DOHH2 (cell line): ENCODE data around the gene CBL.

Source experiments
- H3F3A ChIP-seq: fragments of 200-600 bp; sonication (generic), shearing (Covaris generic); 2 replicates; pipeline ENCODE4 v1.6.0; 2016; ENCODE audit warnings: antibody characterized with exemption, mild to moderate bottlenecking; ENCODE audit not compliant: control insufficient read depth, insufficient read depth
- H3K27ac ChIP-seq: fragments of 200-600 bp; sonication (generic); 2 replicates; pipeline ENCODE4 v1.5.1; 2014; ENCODE audit warnings: low read depth, mild to moderate bottlenecking, low read length, moderate library complexity
- H3K27me3 ChIP-seq: fragments of 200-600 bp; sonication (generic); 2 replicates; pipeline ENCODE4 v1.6.1; 2014; ENCODE audit warnings: mild to moderate bottlenecking, low read length, mixed read lengths; ENCODE audit not compliant: control insufficient read depth
- H3K36me3 ChIP-seq: fragments of 200-600 bp; sonication (generic); 2 replicates; pipeline ENCODE4 v1.6.1; 2014; ENCODE audit warnings: mild to moderate bottlenecking, low read length, moderate library complexity, mixed read lengths; ENCODE audit not compliant: control insufficient read depth
- H3K4me1 ChIP-seq: fragments of 200-600 bp; sonication (generic); 2 replicates; pipeline ENCODE4 v1.6.1; 2014; ENCODE audit warnings: mild to moderate bottlenecking, low read length, mixed read lengths; ENCODE audit not compliant: control insufficient read depth
- H3K4me2 ChIP-seq: fragments of 200-600 bp; sonication (generic); 2 replicates; pipeline ENCODE4 v1.6.0; 2014; ENCODE audit warnings: mild to moderate bottlenecking, low read length, moderate library complexity
- H3K4me3 ChIP-seq: fragments of 200-600 bp; sonication (generic); 2 replicates; pipeline ENCODE4 v1.5.1; 2014; ENCODE audit warnings: mild to moderate bottlenecking, low read length, mixed read lengths
- H3K79me2 ChIP-seq: fragments of 200-600 bp; sonication (generic); 2 replicates; pipeline ENCODE4 v1.6.1; 2014; ENCODE audit warnings: mild to moderate bottlenecking, low read length, mixed read lengths; ENCODE audit not compliant: control insufficient read depth
- H3K9me2 ChIP-seq: fragments of 200-600 bp; sonication (generic); replicated peaks from 2 replicates; pipeline ENCODE4 v1.6.1; 2014; ENCODE audit warnings: mild to moderate bottlenecking, low read length, mixed read lengths; ENCODE audit not compliant: control insufficient read depth
- H3K9me3 ChIP-seq: fragments of 200-600 bp; sonication (generic); 2 replicates; pipeline ENCODE4 v1.6.1; 2014; ENCODE audit warnings: antibody characterized with exemption, low read length, mixed read lengths; ENCODE audit not compliant: control insufficient read depth, insufficient read depth
- H4K20me1 ChIP-seq: fragments of 200-600 bp; sonication (generic); 2 replicates; pipeline ENCODE4 v1.6.0; 2014; ENCODE audit warnings: low read depth, mild to moderate bottlenecking, antibody characterized with exemption, low read length, moderate library complexity; ENCODE audit not compliant: control insufficient read depth, insufficient read depth
- EZH2phosphoT487 ChIP-seq: fragments of 200-600 bp; sonication (generic); IDR thresholded peaks from 2 replicates; pipeline ENCODE4 v1.6.1; 2017; ENCODE audit warnings: borderline replicate concordance, mild to moderate bottlenecking, antibody characterized with exemption, low read length, moderate library complexity, mixed read lengths
- TF ChIP-seq, protein P1 (sequence below): fragments of 200-600 bp; sonication (generic); IDR thresholded peaks from one replicate; pipeline ENCODE4 v1.5.1; 2014; ENCODE audit warnings: antibody characterized with exemption, mild to moderate bottlenecking, low read depth, low read length; ENCODE audit not compliant: poor library complexity, severe bottlenecking

The CBL gene

DNA sequence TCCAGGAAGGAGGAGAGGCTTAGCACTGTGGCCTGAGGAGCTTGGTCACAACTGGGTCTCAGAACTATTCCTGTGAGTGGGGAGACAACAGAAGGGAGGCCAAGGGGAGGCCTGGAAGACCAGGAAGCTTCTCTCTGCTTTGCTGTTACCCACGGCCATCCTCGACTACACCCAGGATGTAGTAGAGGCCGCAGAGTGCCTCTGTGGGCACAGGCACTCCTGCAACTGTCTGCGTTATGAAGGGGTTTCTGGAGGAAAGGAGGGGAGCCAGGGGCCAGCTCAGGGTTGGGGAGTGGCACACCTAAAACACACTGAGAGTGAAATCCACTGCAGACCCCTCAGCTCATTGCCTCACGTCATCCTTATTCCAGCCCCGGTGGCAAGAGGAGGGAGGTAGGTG lies 144.2 kb downstream of the CBL start:
- H4K20me1 ChIP-seq = no peaks in the 10 kb centered on the region
- H3K4me2 ChIP-seq = no peak overlapping the region
- no peak overlapping the region for H3K4me3 ChIP-seq
- H3K27me3 ChIP-seq = peaks cover 11% of the 10 kb centered on the region
- no peaks in the 10 kb centered on the region for H3K9me3 ChIP-seq
- no peak overlapping the region for H3K27ac ChIP-seq
- TF ChIP-seq EZH2phosphoT487 = no peak
- TF ChIP-seq, protein P1, sequence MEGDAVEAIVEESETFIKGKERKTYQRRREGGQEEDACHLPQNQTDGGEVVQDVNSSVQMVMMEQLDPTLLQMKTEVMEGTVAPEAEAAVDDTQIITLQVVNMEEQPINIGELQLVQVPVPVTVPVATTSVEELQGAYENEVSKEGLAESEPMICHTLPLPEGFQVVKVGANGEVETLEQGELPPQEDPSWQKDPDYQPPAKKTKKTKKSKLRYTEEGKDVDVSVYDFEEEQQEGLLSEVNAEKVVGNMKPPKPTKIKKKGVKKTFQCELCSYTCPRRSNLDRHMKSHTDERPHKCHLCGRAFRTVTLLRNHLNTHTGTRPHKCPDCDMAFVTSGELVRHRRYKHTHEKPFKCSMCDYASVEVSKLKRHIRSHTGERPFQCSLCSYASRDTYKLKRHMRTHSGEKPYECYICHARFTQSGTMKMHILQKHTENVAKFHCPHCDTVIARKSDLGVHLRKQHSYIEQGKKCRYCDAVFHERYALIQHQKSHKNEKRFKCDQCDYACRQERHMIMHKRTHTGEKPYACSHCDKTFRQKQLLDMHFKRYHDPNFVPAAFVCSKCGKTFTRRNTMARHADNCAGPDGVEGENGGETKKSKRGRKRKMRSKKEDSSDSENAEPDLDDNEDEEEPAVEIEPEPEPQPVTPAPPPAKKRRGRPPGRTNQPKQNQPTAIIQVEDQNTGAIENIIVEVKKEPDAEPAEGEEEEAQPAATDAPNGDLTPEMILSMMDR = no peak
- no peaks in the 10 kb centered on the region for H3K79me2 ChIP-seq
- 0 out of 2 replicates have a peak, but pooled peaks cover 3% of the 10 kb centered on the region for H3F3A ChIP-seq
- peaks cover 10% of the 10 kb centered on the region for H3K36me3 ChIP-seq
- no peaks in the 10 kb centered on the region for H3K9me2 ChIP-seq
- peaks cover 7% of the 10 kb centered on the region for H3K4me1 ChIP-seq

DNA sequence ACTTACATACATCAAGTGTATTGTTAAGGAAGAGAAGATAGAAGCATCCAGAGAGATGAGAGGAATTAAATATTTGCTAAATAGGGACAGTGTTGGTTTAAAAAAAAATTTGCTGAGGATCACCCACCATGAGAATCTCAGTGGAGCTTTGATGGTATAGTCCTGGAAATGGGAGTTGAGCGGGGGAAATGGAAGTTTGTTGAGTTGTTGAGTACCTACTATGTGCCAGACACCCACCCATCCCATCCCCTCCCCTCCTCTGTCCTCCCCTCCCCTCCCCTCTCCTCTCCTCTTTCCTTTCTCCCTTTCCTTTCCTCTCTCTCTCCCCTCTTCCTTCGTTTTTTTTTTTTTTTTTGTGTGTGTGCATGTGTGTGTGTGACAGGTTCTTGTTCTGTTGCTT lies 145.1 kb downstream of the CBL start:
- no peak overlapping the region for H3K27ac ChIP-seq
- H3K4me3 ChIP-seq = no peak overlapping the region
- no peaks in the 10 kb centered on the region for H3K9me3 ChIP-seq
- H3K4me2 ChIP-seq = no peak overlapping the region
- no peaks in the 10 kb centered on the region for H4K20me1 ChIP-seq
- H3K79me2 ChIP-seq = no peaks in the 10 kb centered on the region
- H3F3A ChIP-seq = 0 out of 2 replicates have a peak, but pooled peaks cover 3% of the 10 kb centered on the region
- TF ChIP-seq, protein P1 = no peak
- TF ChIP-seq EZH2phosphoT487 = no peak
- H3K27me3 ChIP-seq = peaks cover 11% of the 10 kb centered on the region
- H3K4me1 ChIP-seq = peaks cover 11% of the 10 kb centered on the region
- H3K36me3 ChIP-seq = peaks cover 19% of the 10 kb centered on the region
- no peaks in the 10 kb centered on the region for H3K9me2 ChIP-seq

DNA sequence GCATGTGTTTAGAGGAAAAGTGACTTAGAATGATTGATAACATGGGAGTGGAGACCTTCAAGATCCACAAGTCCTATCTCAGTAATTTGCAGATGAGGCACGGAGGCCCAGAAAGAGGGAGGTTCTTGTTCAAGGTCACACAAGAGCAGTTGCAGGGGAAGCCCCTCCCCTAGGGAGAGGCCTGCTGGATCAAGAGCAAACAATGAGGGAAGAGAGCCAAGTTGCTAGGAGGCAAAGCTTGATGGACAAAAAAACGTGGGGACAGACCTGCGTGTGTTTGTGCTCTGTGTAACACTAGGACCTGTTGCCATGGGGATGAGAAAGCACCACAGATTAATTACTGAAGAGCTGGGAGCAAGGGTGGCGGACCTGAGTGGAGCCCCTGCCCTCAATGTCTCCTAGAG lies 146.7 kb downstream of the CBL start:
- Histone ChIP-seq H3K79me2 (no peaks in the 10 kb centered on the region), H4K20me1 (no peaks in the 10 kb centered on the region), H3K27me3 (no peaks in the 10 kb centered on the region), H3K4me3 (no peak overlapping the region), H3K9me3 (no peaks in the 10 kb centered on the region), H3K27ac (no peak overlapping the region), H3K9me2 (no peaks in the 10 kb centered on the region), H3K4me1 (peaks cover 23% of the 10 kb centered on the region), H3K4me2 (no peak overlapping the region), H3F3A (0 out of 2 replicates have a peak, but pooled peaks cover 3% of the 10 kb centered on the region), H3K36me3 (peaks cover 32% of the 10 kb centered on the region)
- no peak for TF ChIP-seq EZH2phosphoT487
- TF ChIP-seq, protein P1 = no peak
